Stimulated activated CD4-positive, alpha-beta T cell treated with anti-CD3 and anti-CD28 coated beads, TNF-alpha, amount 100 ng/mL, for 48 hours (primary cell): ENCODE data around the gene THADA.
"Not testable (repeated sequence)": the region's sequence is repeated elsewhere in the genome, so short reads cannot be mapped to it uniquely, and the experiment has no call there.

Source experiments
- DNase-seq, 3 donors: peaks; one replicate each; pipeline ENCODE4 v3.0.0-alpha.2; 2020; ENCODE audit warnings: low read depth in 3 of 3

Gene THADA

DNA sequence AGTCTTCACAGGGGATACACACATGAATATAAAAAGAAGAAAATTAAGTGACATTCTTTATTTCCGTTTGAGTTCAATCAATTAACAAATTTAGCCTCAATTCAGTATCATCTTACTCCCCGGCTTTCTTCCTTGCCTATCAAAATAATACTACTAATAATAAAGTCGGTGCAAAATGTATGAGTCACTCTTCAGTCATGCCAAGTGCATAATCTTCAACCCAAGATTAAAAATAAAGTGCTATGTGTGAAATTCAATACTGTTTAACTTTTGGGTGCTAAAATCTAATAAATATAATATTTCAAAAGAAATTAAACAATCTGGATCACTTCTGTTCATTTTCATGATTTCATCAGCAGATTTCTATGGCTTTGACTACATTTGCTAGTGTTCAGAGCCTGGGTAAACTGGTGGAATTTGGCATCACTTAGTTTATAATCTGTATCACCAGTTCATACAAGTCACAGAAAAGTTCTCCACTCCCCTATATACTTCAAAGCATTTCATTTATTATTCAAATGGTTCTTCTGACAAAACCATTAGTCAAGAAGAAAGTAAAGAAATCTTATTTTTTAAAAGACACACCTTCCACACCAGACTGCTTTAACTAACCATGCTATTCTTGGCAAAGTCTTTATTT, 183.6 kb downstream of the THADA start:
- DNase-seq: no peak

DNA sequence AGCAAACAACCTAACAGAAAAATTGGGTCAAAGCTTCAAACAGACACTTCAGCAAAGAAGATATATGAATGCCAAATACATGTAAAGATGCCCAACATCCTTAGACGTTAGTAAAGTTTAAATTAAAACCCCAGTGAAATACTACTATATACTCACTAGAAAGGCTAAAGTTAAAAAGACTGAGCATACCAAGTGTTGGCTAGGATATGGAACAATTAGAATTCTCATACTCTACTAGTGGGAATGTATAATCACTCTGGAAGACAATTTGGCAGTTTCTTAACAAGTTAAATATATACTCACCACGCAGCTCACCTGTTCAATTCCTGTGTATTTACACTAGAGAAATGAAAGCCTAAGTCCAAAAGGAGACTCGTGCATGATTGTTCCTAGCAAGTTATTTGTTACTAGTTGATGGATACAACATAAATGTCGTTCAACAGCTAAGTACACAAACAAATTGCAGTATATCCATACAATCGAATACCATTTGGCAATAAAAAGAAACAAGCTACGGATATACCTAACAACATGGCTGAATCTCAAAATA, 185.7 kb downstream of the THADA start:
- DNase-seq: no peak

GRCh38 chr2:43408407-43409160, 187.3 kb downstream of the THADA start:
- DNase-seq: no peak

DNA sequence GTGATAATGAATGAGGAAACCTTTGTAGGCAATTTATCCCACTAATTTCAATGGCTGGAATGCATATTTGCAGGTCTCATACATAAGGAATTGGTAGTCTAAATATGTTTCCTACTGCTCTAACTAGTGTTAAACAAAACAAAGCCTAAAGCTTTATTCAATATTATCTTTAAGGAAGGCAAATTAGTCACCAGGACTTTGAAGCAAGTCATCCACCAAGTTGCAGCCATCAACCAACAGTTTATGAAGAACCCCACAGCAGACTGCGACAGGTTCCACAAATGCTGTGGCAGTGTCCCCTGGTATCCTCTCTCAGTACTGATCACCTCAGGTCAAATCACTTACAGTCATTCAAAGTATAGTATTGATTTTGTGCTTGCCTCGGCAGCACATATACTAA, 187.9 kb downstream of the THADA start:
- no peak for DNase-seq

GRCh38 chr2:43406651-43407279, 189.1 kb downstream of the THADA start:
- no peak for DNase-seq

DNA sequence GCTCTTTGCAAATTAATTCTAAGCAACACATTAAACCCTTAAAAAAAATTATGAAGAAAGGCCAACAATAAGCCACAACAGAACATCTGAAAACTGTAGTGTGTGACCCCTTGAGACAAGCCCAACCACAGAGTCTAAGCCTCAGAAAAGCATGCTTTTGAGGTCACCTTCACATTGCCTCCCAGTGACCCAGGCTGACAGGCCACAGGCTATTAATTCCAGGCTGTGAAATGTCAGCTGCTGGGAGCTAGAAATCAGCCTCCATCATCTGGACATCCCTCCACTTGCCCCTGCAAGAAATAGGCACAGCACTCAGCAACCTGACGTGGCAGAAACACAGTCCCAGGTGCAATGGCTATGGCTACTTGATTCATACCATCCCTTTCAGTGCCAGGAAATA, 190.0 kb downstream of the THADA start:
- no peak for DNase-seq

- no peak for DNase-seq
Measured at GRCh38 chr2:43402452-43402937, 193.3 kb downstream of the THADA start.

- DNase-seq: peak in 1 of 3 donors; percentile 28
Measured at GRCh38 chr2:43402002-43402401, 193.8 kb downstream of the THADA start.

GRCh38 chr2:43400508-43400907, 195.3 kb downstream of the THADA start:
- DNase-seq: no peak

DNA sequence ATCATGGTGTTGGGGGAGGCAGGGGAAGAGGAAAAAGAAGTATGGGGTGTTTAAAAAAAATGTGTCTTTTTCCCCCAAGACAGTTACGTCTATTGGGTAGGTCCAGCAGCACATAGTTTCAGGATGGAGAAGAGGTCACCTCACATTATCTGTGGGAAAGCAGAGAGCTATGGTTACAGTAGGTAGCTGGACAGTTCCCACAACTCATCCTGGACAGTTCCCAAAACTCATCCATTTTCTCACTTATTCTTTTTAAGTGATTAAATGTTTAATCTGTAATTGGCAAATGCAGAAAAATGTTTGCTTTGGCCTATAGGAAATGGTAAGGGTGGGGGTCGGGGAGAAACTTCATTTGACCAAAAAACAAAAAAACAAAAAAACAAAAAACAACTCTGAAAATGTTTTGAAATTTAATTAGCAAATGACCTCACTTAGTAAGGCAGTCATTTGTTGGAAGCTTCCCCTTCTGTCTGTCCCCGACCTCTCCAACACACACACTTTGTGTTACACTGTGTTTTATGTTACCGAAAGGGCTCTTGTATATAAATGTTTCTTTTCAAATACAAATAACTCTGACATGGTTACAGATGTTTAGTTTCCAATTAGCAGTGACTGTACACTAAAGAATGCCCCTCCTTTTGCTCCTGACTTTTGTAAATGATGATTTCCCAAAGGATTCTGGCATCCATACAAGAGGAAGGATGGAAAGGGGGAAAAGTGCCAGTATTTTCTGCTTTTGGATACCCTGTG, 196.1 kb downstream of the THADA start:
- no peak for DNase-seq

GRCh38 chr2:43399098-43399497, 196.7 kb downstream of the THADA start:
- no peak for DNase-seq

- DNase-seq: no peak
Measured at GRCh38 chr2:43397821-43398220, 198.0 kb downstream of the THADA start.

DNA sequence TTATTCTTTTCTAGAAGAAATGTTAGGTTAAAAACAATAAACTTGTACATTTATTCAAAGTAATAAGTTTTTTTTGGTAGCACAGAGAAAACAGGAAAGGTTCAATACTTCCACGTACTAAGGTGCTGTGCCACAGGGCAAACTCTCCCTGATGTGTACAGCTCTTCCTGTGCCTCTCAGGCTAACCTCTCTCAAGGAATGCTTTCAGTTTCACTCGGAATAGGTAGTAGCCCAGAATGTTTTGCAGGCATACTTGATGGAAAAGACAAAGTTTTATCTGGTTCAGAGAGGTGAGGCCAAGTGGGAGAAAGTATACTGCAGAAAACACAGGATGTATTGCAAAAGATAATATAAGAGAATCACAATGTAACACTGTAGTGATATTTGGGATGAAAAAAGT, 198.4 kb downstream of the THADA start:
- no peak for DNase-seq

- DNase-seq: not testable (repeated sequence)
Measured at GRCh38 chr2:43396344-43396743, 199.5 kb downstream of the THADA start.

DNA sequence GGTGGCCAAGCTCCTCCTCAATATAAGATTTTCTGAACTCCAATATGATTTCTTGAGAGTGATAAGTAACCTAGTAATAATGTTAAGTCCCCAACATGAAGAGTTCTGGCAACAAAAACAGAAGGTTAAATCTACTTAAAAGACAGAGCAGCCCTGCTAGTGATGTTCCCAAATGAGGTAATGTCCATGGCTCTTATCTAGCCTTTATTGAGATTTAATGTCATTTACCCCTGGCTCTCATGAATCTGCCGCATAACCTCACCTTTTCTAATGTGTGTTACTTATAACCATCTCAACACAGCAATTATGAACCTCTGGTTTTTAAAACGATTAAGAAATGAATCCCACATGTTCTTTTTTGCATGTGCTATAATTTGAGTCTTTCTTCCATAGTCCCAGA, 201.9 kb downstream of the THADA start:
- DNase-seq: no peak

- DNase-seq: no peak
Measured at GRCh38 chr2:43391878-43392215, 204.0 kb downstream of the THADA start.

DNA sequence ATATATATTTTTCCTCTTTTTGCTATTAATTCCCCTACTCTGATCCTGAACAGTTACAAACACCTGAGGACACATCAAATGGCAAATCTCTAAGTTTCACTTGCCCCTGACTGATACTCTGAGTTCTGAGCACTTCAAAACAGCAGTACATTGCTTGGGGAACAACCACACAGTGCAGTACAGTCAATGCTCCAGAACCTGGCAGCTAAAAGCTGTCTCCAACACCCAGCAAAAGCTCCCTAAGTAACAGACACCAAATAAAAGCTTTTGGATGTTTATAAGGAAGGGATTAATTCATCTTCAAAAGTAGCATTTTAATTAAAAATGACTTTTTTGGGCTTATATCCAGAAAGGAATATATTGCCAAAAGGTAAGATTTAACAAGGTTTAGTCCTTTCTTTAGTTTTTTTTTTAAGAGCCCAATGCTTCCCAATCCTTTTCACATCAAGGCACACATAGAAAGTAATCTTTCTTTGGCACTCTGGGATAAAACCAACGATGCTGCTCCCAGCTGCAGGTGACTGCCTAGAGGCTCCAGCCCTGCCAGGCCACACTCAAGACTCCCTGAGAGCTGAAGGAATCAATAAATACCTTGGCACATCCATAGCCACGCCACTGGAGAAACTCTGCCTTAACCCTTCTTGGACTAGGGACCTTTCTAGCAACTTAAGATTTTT, 204.5 kb downstream of the THADA start:
- DNase-seq: no peak

GRCh38 chr2:43389581-43390466, 206.0 kb downstream of the THADA start:
- DNase-seq: no peak

DNA sequence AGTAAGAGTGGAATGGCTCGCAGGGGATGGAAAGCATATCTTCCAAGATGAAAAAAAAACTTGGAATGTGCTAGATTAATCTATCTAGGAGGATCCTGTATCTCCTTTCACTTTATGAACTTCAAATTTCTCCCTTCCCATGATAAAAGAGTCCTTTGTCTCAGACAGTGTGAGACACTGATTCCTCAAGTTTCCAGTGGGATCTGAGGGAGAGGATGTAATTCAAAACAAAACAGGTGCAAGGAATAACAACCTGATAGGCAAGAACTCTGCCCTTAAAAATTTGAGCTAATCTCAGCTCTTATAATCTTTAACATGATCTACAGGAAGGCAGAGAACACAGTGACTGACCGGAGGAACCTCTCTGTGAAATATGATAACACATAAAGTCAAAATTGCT, 207.5 kb downstream of the THADA start:
- no peak for DNase-seq
